ENCODE measurements around the gene C16orf54. TPM values are rescaled to one million over a fixed set of nuclear protein-coding genes. Genes with fewer than 3 reads are reported as not detected.
"Not testable (repeated sequence)": the region's sequence is repeated elsewhere in the genome, so short reads cannot be mapped to it uniquely, and the experiment has no call there.

C16orf54 gene
- total RNA-seq, 1 experiment from 2014 or later = 0.86 TPM

GRCh38 chr16:29695675-29696074 lies 50.1 kb downstream of the C16orf54 start:
- H4K20me1 ChIP-seq (ENCODE audit: insufficient read depth, low read depth, low read length); DNase-seq; H3K4me2 ChIP-seq (ENCODE audit: low read depth, low read length, poor library complexity, severe bottlenecking); H3K27ac ChIP-seq (ENCODE audit: low read length); H3K4me3 ChIP-seq (ENCODE audit: low read length); H3K79me2 ChIP-seq (ENCODE audit: low read length); H3K9ac ChIP-seq (ENCODE audit: low read length); H3K9me2 ChIP-seq (replicated peaks; ENCODE audit: insufficient read depth, low read length); H3K27me3 ChIP-seq (ENCODE audit: low read length); H3K9me3 ChIP-seq (ENCODE audit: low read length); H2AFZ ChIP-seq (ENCODE audit: low read length); H3K36me3 ChIP-seq (ENCODE audit: insufficient read depth, low read length): not testable (repeated sequence)
- H3K4me1 ChIP-seq (ENCODE audit: low read length) = peaks cover 12% of the 10 kb centered on the region

- peaks cover 10% of the 10 kb centered on the region for H3K4me1 ChIP-seq (ENCODE audit: low read length)
- H3K27ac ChIP-seq (ENCODE audit: low read length) = no peak overlapping the region
- no peak overlapping the region for H3K9ac ChIP-seq (ENCODE audit: low read length)
- no peaks in the 10 kb centered on the region for H3K36me3 ChIP-seq (ENCODE audit: insufficient read depth, low read length)
- H3K79me2 ChIP-seq (ENCODE audit: low read length) = no peaks in the 10 kb centered on the region
- H3K9me3 ChIP-seq (ENCODE audit: low read length) = no peaks in the 10 kb centered on the region
- no peaks in the 10 kb centered on the region for H3K27me3 ChIP-seq (ENCODE audit: low read length)
- no peaks in the 10 kb centered on the region for H4K20me1 ChIP-seq (ENCODE audit: insufficient read depth, low read depth, low read length)
- no peaks in the 10 kb centered on the region for H3K9me2 ChIP-seq (replicated peaks; ENCODE audit: insufficient read depth, low read length)
- H2AFZ ChIP-seq (ENCODE audit: low read length) = no peak overlapping the region
- no peak overlapping the region for H3K4me3 ChIP-seq (ENCODE audit: low read length)
- no peak overlapping the region for H3K4me2 ChIP-seq (ENCODE audit: low read depth, low read length, poor library complexity, severe bottlenecking)
- peak; percentile 49 for DNase-seq
Observed at GRCh38 chr16:29694384-29695195, 51.2 kb downstream of the C16orf54 start.

DNA sequence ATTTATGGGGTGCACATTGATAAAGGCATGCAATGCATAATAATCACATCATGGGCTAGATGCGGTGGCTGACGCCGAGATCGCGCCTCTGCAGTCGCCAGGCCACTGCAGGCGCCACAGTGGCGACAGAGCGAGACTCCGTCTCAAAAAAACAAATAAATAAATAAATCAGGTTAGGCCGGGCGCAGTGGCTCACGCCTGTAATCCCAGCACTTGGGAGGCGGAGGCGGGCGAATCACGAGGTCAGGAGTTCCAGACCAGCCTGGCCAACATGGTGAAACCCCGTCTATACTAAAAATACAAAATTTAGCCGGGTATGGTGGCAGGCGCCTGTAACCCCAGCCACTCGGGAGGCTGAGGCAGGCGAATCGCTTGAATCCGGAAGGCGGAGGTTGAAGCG lies 53.2 kb downstream of the C16orf54 start:
- H3K79me2 ChIP-seq (ENCODE audit: low read length); H3K9ac ChIP-seq (ENCODE audit: low read length); H4K20me1 ChIP-seq (ENCODE audit: insufficient read depth, low read depth, low read length); H2AFZ ChIP-seq (ENCODE audit: low read length); H3K27me3 ChIP-seq (ENCODE audit: low read length); H3K27ac ChIP-seq (ENCODE audit: low read length); H3K4me3 ChIP-seq (ENCODE audit: low read length); H3K9me3 ChIP-seq (ENCODE audit: low read length); H3K9me2 ChIP-seq (replicated peaks; ENCODE audit: insufficient read depth, low read length); H3K4me2 ChIP-seq (ENCODE audit: low read depth, low read length, poor library complexity, severe bottlenecking); H3K36me3 ChIP-seq (ENCODE audit: insufficient read depth, low read length); DNase-seq: not testable (repeated sequence)
- peaks cover 16% of the 10 kb centered on the region for H3K4me1 ChIP-seq (ENCODE audit: low read length)

Other genes with a start within 250 kb of the C16orf54 start
- gene NPIPB12, start 239.6 kb downstream of the C16orf54 start, total RNA-seq (2014; rRNA removed; shearing (Covaris generic); ENCODE audit: low replicate concordance) = 28.0 and 53.2 TPM in 2 replicates
- gene SPN, start 82.7 kb downstream of the C16orf54 start, total RNA-seq (2014; rRNA removed; shearing (Covaris generic); ENCODE audit: low replicate concordance) = 0.63 and 1.0 TPM in 2 replicates
- gene QPRT, start 66.8 kb downstream of the C16orf54 start, total RNA-seq (2014; rRNA removed; shearing (Covaris generic); ENCODE audit: low replicate concordance) = 39.6 and 45.8 TPM in 2 replicates
- not detected in 2 replicates for gene ZG16, start 32.3 kb upstream of the C16orf54 start, total RNA-seq (2014; rRNA removed; shearing (Covaris generic); ENCODE audit: low replicate concordance)
- 75.4 and 105 TPM in 2 replicates for gene KIF22, start 44.8 kb upstream of the C16orf54 start, total RNA-seq (2014; rRNA removed; shearing (Covaris generic); ENCODE audit: low replicate concordance)
- 118 and 320 TPM in 2 replicates for gene MAZ, start 60.5 kb upstream of the C16orf54 start, total RNA-seq (2014; rRNA removed; shearing (Covaris generic); ENCODE audit: low replicate concordance)
- 0.87 and 3.5 TPM in 2 replicates for gene PRRT2, start 66.2 kb upstream of the C16orf54 start, total RNA-seq (2014; rRNA removed; shearing (Covaris generic); ENCODE audit: low replicate concordance)
- 25.4 and 69.2 TPM in 2 replicates for gene PAGR1, start 70.2 kb upstream of the C16orf54 start, total RNA-seq (2014; rRNA removed; shearing (Covaris generic); ENCODE audit: low replicate concordance)
- 7.8 and 25.7 TPM in 2 replicates for gene MVP, start 74.5 kb upstream of the C16orf54 start, total RNA-seq (2014; rRNA removed; shearing (Covaris generic); ENCODE audit: low replicate concordance)
- 48.1 and 57.4 TPM in 2 replicates for gene CDIPT, start 117.2 kb upstream of the C16orf54 start, total RNA-seq (2014; rRNA removed; shearing (Covaris generic); ENCODE audit: low replicate concordance)
- 0.04 TPM in 1 of 2 replicates, not detected in the other for gene SEZ6L2, start 153.6 kb upstream of the C16orf54 start, total RNA-seq (2014; rRNA removed; shearing (Covaris generic); ENCODE audit: low replicate concordance)
- gene ASPHD1, start 154.5 kb upstream of the C16orf54 start, total RNA-seq (2014; rRNA removed; shearing (Covaris generic); ENCODE audit: low replicate concordance) = 0.19 and 2.2 TPM in 2 replicates
- 14.2 and 52.9 TPM in 2 replicates for gene KCTD13, start 180.2 kb upstream of the C16orf54 start, total RNA-seq (2014; rRNA removed; shearing (Covaris generic); ENCODE audit: low replicate concordance)
- 120 and 128 TPM in 2 replicates for gene TMEM219, start 216.1 kb upstream of the C16orf54 start, total RNA-seq (2014; rRNA removed; shearing (Covaris generic); ENCODE audit: low replicate concordance)
- gene TAOK2, start 227.9 kb upstream of the C16orf54 start, total RNA-seq (2014; rRNA removed; shearing (Covaris generic); ENCODE audit: low replicate concordance) = 21.5 and 30.7 TPM in 2 replicates
- 9.6 and 22.1 TPM in 2 replicates for gene HIRIP3, start 249.6 kb upstream of the C16orf54 start, total RNA-seq (2014; rRNA removed; shearing (Covaris generic); ENCODE audit: low replicate concordance)

Data from Karpas-422 (cell line).